ENCODE measurements around the gene RFC1.

The RFC1 gene

GRCh38 chr4:39291686-39292085 is 74.5 kb downstream of the RFC1 start:
- Histone ChIP-seq H4K8ac (ENCODE audit: low read length) (no peak overlapping the region), H3K79me1 (replicated peaks; ENCODE audit: low read length, poor library complexity, severe bottlenecking) (peaks cover 15% of the 10 kb centered on the region), H3K4ac (ENCODE audit: low read depth in 1 of 2, low read length in 2 of 2) (no peak overlapping the region), H3K18ac (ENCODE audit: low read depth in 1 of 2, low read length in 2 of 2) (no peak overlapping the region), H3K9me3 (ENCODE audit: control insufficient read depth, low read length) (no peaks in the 10 kb centered on the region), H2BK120ac (ENCODE audit: low read depth, low read length) (no peak overlapping the region), H3K4me2 (ENCODE audit: low read length, poor library complexity, severe bottlenecking) (no peak overlapping the region), H3K27ac (ENCODE audit: low read length, poor library complexity, severe bottlenecking) (no peak overlapping the region), H2AK5ac (ENCODE audit: low read length, severe bottlenecking) (no peak overlapping the region), H3K4me3 (ENCODE audit: insufficient read depth in 1 of 2, low read depth in 1 of 2, low read length in 2 of 2) (no peak overlapping the region), H3K14ac (ENCODE audit: low read length in 2 of 2) (no peak overlapping the region), H3K36me3 (ENCODE audit: control insufficient read depth in 1 of 2, insufficient read depth in 2 of 2, low read depth in 1 of 2, low read length in 2 of 2) (peaks cover 34 to 87% of the 10 kb centered on the region in 2 experiments), H2BK15ac (ENCODE audit: low read depth, poor library complexity, severe bottlenecking) (no peak overlapping the region), H2AFZ (ENCODE audit: low read depth, low read length) (no peak overlapping the region), H4K91ac (ENCODE audit: low read length) (no peak overlapping the region), H3K27me3 (ENCODE audit: control insufficient read depth in 1 of 2, insufficient read depth in 1 of 2, low read length in 2 of 2) (no peaks in the 10 kb centered on the region), H3K4me1 (ENCODE audit: control insufficient read depth, insufficient read depth, low read depth, low read length) (no peaks in the 10 kb centered on the region), H3K23ac (ENCODE audit: low read length in 2 of 2) (no peak overlapping the region), H2BK5ac (ENCODE audit: low read depth, low read length, poor library complexity, severe bottlenecking) (no peak overlapping the region), H3K9ac (ENCODE audit: low read length) (no peak overlapping the region), H2BK12ac (ENCODE audit: low read length in 2 of 2) (no peak overlapping the region)
- 89% methylated on average over 2 of the region's 2 CpGs for WGBS
- no peak for DNase-seq

GRCh38 chr4:39287223-39287622 is 78.9 kb downstream of the RFC1 start:
- Histone ChIP-seq H2AK5ac (ENCODE audit: low read length, severe bottlenecking) (no peak overlapping the region), H3K4me1 (ENCODE audit: control insufficient read depth, insufficient read depth, low read depth, low read length) (peaks cover 1% of the 10 kb centered on the region), H3K36me3 (ENCODE audit: control insufficient read depth in 1 of 2, insufficient read depth in 2 of 2, low read depth in 1 of 2, low read length in 2 of 2) (peaks cover 23 to 92% of the 10 kb centered on the region in 2 experiments), H3K79me1 (replicated peaks; ENCODE audit: low read length, poor library complexity, severe bottlenecking) (peaks cover 13% of the 10 kb centered on the region), H3K4ac (ENCODE audit: low read depth in 1 of 2, low read length in 2 of 2) (no peak overlapping the region), H4K8ac (ENCODE audit: low read length) (no peak overlapping the region), H3K18ac (ENCODE audit: low read depth in 1 of 2, low read length in 2 of 2) (no peak overlapping the region), H3K9ac (ENCODE audit: low read length) (no peak overlapping the region), H2BK12ac (ENCODE audit: low read length in 2 of 2) (no peak overlapping the region), H3K4me2 (ENCODE audit: low read length, poor library complexity, severe bottlenecking) (no peak overlapping the region), H4K91ac (ENCODE audit: low read length) (no peak overlapping the region), H2BK15ac (ENCODE audit: low read depth, poor library complexity, severe bottlenecking) (no peak overlapping the region), H2AFZ (ENCODE audit: low read depth, low read length) (no peak overlapping the region), H2BK120ac (ENCODE audit: low read depth, low read length) (no peak overlapping the region), H3K27me3 (ENCODE audit: control insufficient read depth in 1 of 2, insufficient read depth in 1 of 2, low read length in 2 of 2) (no peaks in the 10 kb centered on the region), H3K27ac (ENCODE audit: low read length, poor library complexity, severe bottlenecking) (no peak overlapping the region), H3K9me3 (ENCODE audit: control insufficient read depth, low read length) (no peaks in the 10 kb centered on the region), H3K23ac (ENCODE audit: low read length in 2 of 2) (no peak overlapping the region), H2BK5ac (ENCODE audit: low read depth, low read length, poor library complexity, severe bottlenecking) (no peak overlapping the region), H3K14ac (ENCODE audit: low read length in 2 of 2) (no peak overlapping the region), H3K4me3 (ENCODE audit: insufficient read depth in 1 of 2, low read depth in 1 of 2, low read length in 2 of 2) (no peak overlapping the region)
- 97% methylated on average over 4 of the region's 4 CpGs for WGBS
- DNase-seq, result no peak

GRCh38 chr4:39286263-39286662 is 79.9 kb downstream of the RFC1 start:
- Histone ChIP-seq H3K4me3 (ENCODE audit: insufficient read depth in 1 of 2, low read depth in 1 of 2, low read length in 2 of 2) (no peak overlapping the region), H2BK120ac (ENCODE audit: low read depth, low read length) (no peak overlapping the region), H4K8ac (ENCODE audit: low read length) (peak overlapping the region; percentile 28), H2BK15ac (ENCODE audit: low read depth, poor library complexity, severe bottlenecking) (no peak overlapping the region), H2BK5ac (ENCODE audit: low read depth, low read length, poor library complexity, severe bottlenecking) (no peak overlapping the region), H3K4me1 (ENCODE audit: control insufficient read depth, insufficient read depth, low read depth, low read length) (peaks cover 1% of the 10 kb centered on the region), H3K9ac (ENCODE audit: low read length) (no peak overlapping the region), H3K14ac (ENCODE audit: low read length in 2 of 2) (no peak overlapping the region), H3K4ac (ENCODE audit: low read depth in 1 of 2, low read length in 2 of 2) (no peak overlapping the region), H2AK5ac (ENCODE audit: low read length, severe bottlenecking) (no peak overlapping the region), H3K18ac (ENCODE audit: low read depth in 1 of 2, low read length in 2 of 2) (no peak overlapping the region), H3K27me3 (ENCODE audit: control insufficient read depth in 1 of 2, insufficient read depth in 1 of 2, low read length in 2 of 2) (no peaks in the 10 kb centered on the region), H3K36me3 (ENCODE audit: control insufficient read depth in 1 of 2, insufficient read depth in 2 of 2, low read depth in 1 of 2, low read length in 2 of 2) (peaks cover 21 to 92% of the 10 kb centered on the region in 2 experiments), H3K9me3 (ENCODE audit: control insufficient read depth, low read length) (no peaks in the 10 kb centered on the region), H2AFZ (ENCODE audit: low read depth, low read length) (no peak overlapping the region), H3K23ac (ENCODE audit: low read length in 2 of 2) (no peak overlapping the region), H3K27ac (ENCODE audit: low read length, poor library complexity, severe bottlenecking) (no peak overlapping the region), H4K91ac (ENCODE audit: low read length) (no peak overlapping the region), H3K4me2 (ENCODE audit: low read length, poor library complexity, severe bottlenecking) (no peak overlapping the region), H3K79me1 (replicated peaks; ENCODE audit: low read length, poor library complexity, severe bottlenecking) (peaks cover 11% of the 10 kb centered on the region), H2BK12ac (ENCODE audit: low read length in 2 of 2) (no peak overlapping the region)
- DNase-seq, result no peak
- 93% methylated on average over 2 of the region's 2 CpGs for WGBS

GRCh38 chr4:39285853-39286252 is 80.3 kb downstream of the RFC1 start:
- no peak overlapping the region for H4K91ac ChIP-seq (ENCODE audit: low read length)
- H3K9ac ChIP-seq (ENCODE audit: low read length), result no peak overlapping the region
- no peak overlapping the region for H2AK5ac ChIP-seq (ENCODE audit: low read length, severe bottlenecking)
- no peak overlapping the region for H3K4me3 ChIP-seq (ENCODE audit: insufficient read depth in 1 of 2, low read depth in 1 of 2, low read length in 2 of 2)
- no peaks in the 10 kb centered on the region for H3K9me3 ChIP-seq (ENCODE audit: control insufficient read depth, low read length)
- no peak overlapping the region for H2BK12ac ChIP-seq (ENCODE audit: low read length in 2 of 2)
- H3K4me1 ChIP-seq (ENCODE audit: control insufficient read depth, insufficient read depth, low read depth, low read length), result peaks cover 1% of the 10 kb centered on the region
- H3K27me3 ChIP-seq (ENCODE audit: control insufficient read depth in 1 of 2, insufficient read depth in 1 of 2, low read length in 2 of 2), result no peaks in the 10 kb centered on the region
- H3K18ac ChIP-seq (ENCODE audit: low read depth in 1 of 2, low read length in 2 of 2), result no peak overlapping the region
- H3K36me3 ChIP-seq (ENCODE audit: control insufficient read depth in 1 of 2, insufficient read depth in 2 of 2, low read depth in 1 of 2, low read length in 2 of 2), result peaks cover 21 to 89% of the 10 kb centered on the region in 2 experiments
- H2BK5ac ChIP-seq (ENCODE audit: low read depth, low read length, poor library complexity, severe bottlenecking), result no peak overlapping the region
- H3K14ac ChIP-seq (ENCODE audit: low read length in 2 of 2), result no peak overlapping the region
- H2AFZ ChIP-seq (ENCODE audit: low read depth, low read length), result no peak overlapping the region
- no peak overlapping the region for H2BK15ac ChIP-seq (ENCODE audit: low read depth, poor library complexity, severe bottlenecking)
- no peak overlapping the region for H3K27ac ChIP-seq (ENCODE audit: low read length, poor library complexity, severe bottlenecking)
- no peak overlapping the region for H3K4ac ChIP-seq (ENCODE audit: low read depth in 1 of 2, low read length in 2 of 2)
- peaks cover 11% of the 10 kb centered on the region for H3K79me1 ChIP-seq (replicated peaks; ENCODE audit: low read length, poor library complexity, severe bottlenecking)
- DNase-seq, result no peak
- H2BK120ac ChIP-seq (ENCODE audit: low read depth, low read length), result no peak overlapping the region
- H3K23ac ChIP-seq (ENCODE audit: low read length in 2 of 2), result no peak overlapping the region
- no peak overlapping the region for H3K4me2 ChIP-seq (ENCODE audit: low read length, poor library complexity, severe bottlenecking)
- no peak overlapping the region for H4K8ac ChIP-seq (ENCODE audit: low read length)
- WGBS, result 93% methylated on average over 2 of the region's 2 CpGs

Measured in mesenchymal stem cell (in vitro differentiated cells and primary cell).